Measurements from ENCODE around the gene MAPT.

MAPT gene

GRCh38 chr17:45997624-45998023, 103.3 kb downstream of the MAPT start:
- Mint-ChIP-seq H3K4me1 (peaks cover 36% of the 10 kb centered on the region), H3K27me3 (ENCODE audit: low read depth, poor library complexity) (peaks cover 2% of the 10 kb centered on the region), H3K9me3 (no peaks in the 10 kb centered on the region), H3K27ac (no peak overlapping the region), H3K36me3 (ENCODE audit: low read depth) (no peaks in the 10 kb centered on the region), H3K4me3 (no peak overlapping the region)
- no peak for TF ChIP-seq CTCF (IDR thresholded peaks at IDR 0.05)
- DNase-seq: no peak

GRCh38 chr17:45998987-45999899, 104.9 kb downstream of the MAPT start, which contains the start of gene STH:
Gene STH, plus strand, starts transcription at chr17:45999250. Its CDS starts 30 bp downstream, at chr17:45999280.
- H3K4me3 Mint-ChIP-seq: no peak within 1 kb of the TSS
- no peak for DNase-seq
- peaks cover 30% of the 10 kb centered on the region for H3K4me1 Mint-ChIP-seq
- TF ChIP-seq CTCF (IDR thresholded peaks at IDR 0.05): no peak
- H3K9me3 Mint-ChIP-seq: no peaks in the 10 kb centered on the region
- no peak within 1 kb of the TSS for H3K27ac Mint-ChIP-seq
- no peaks in the 10 kb centered on the region for H3K36me3 Mint-ChIP-seq (ENCODE audit: low read depth)
- peaks cover 2% of the 10 kb centered on the region for H3K27me3 Mint-ChIP-seq (ENCODE audit: low read depth, poor library complexity)

- Mint-ChIP-seq H3K27me3 (ENCODE audit: low read depth, poor library complexity) (peaks cover 5% of the 10 kb centered on the region), H3K27ac (no peak overlapping the region), H3K4me3 (no peak overlapping the region), H3K9me3 (no peaks in the 10 kb centered on the region), H3K36me3 (ENCODE audit: low read depth) (no peaks in the 10 kb centered on the region), H3K4me1 (peaks cover 30% of the 10 kb centered on the region)
- no peak for DNase-seq
- TF ChIP-seq CTCF (IDR thresholded peaks at IDR 0.05): no peak
Observed at GRCh38 chr17:45999900-46000290, 105.5 kb downstream of the MAPT start.

GRCh38 chr17:46000292-46000691, 105.9 kb downstream of the MAPT start:
- no peak for TF ChIP-seq CTCF (IDR thresholded peaks at IDR 0.05)
- peaks cover 6% of the 10 kb centered on the region for H3K27me3 Mint-ChIP-seq (ENCODE audit: low read depth, poor library complexity)
- peaks cover 27% of the 10 kb centered on the region for H3K4me1 Mint-ChIP-seq
- DNase-seq: no peak
- no peaks in the 10 kb centered on the region for H3K9me3 Mint-ChIP-seq
- H3K4me3 Mint-ChIP-seq: no peak overlapping the region
- H3K27ac Mint-ChIP-seq: no peak overlapping the region
- no peaks in the 10 kb centered on the region for H3K36me3 Mint-ChIP-seq (ENCODE audit: low read depth)

- no peak for TF ChIP-seq CTCF (IDR thresholded peaks at IDR 0.05)
- H3K4me1 Mint-ChIP-seq: peaks cover 24% of the 10 kb centered on the region
- no peak overlapping the region for H3K27ac Mint-ChIP-seq
- H3K4me3 Mint-ChIP-seq: no peak overlapping the region
- DNase-seq: no peak
- no peaks in the 10 kb centered on the region for H3K9me3 Mint-ChIP-seq
- H3K36me3 Mint-ChIP-seq (ENCODE audit: low read depth): no peaks in the 10 kb centered on the region
- peaks cover 6% of the 10 kb centered on the region for H3K27me3 Mint-ChIP-seq (ENCODE audit: low read depth, poor library complexity)
Observed at GRCh38 chr17:46000757-46001156, 106.4 kb downstream of the MAPT start.
